NCI-H2196 (cell line): ENCODE measurements around the gene PDS5B.
"Not testable (repeated sequence)": the region's sequence is repeated elsewhere in the genome, so short reads cannot be mapped to it uniquely, and the experiment has no call there.

Source experiments
- DNase-seq: peaks from one replicate; lab custom pipeline; 2025; ENCODE audit not compliant: unreplicated experiment; lab: John Stamatoyannopoulos, UW

The PDS5B gene

DNA sequence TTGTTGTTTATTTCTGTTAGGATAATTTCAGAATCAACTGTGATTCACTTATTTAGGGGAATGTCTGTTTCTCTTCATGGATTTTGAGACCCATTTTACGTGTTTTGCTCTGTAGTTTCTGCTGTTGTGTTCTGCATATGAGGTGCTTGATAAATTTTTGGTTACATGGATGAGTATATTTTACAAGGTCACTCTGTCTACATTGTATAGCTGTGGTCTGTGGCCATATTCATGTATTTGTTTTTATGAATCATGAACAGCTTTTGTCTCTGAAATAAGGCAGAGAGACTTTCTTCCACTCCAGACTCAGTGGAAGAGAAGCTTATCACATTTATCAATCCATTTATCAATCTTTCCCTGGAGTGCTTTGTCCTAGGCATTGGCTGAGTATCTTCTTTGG, 56.6 kb downstream of the PDS5B start:
- DNase-seq = no peak

GRCh38 chr13:32645854-32646253, 59.6 kb downstream of the PDS5B start:
- no peak for DNase-seq

DNA sequence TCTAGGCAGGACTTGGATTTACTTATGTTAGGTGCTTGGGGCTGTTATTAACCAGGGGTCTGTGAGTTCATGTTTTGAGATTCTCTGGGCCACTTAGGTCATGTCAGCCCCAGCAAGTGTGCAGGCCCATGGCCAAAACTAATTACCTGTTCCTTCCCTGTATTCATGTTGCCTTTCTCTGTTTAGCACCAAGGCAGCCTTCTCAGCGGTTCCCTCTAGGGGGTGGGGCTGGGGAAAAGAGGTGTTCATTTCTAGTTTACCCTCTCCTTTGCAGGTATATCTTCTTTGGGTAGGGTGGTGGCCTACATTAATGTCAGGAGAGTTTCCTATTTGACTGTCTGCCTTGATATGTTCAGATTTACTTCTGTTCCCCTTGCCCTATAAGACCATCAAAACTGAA, 61.7 kb downstream of the PDS5B start:
- no peak for DNase-seq

GRCh38 chr13:32650705-32651311, 64.6 kb downstream of the PDS5B start:
- peak; percentile 4 for DNase-seq

DNA sequence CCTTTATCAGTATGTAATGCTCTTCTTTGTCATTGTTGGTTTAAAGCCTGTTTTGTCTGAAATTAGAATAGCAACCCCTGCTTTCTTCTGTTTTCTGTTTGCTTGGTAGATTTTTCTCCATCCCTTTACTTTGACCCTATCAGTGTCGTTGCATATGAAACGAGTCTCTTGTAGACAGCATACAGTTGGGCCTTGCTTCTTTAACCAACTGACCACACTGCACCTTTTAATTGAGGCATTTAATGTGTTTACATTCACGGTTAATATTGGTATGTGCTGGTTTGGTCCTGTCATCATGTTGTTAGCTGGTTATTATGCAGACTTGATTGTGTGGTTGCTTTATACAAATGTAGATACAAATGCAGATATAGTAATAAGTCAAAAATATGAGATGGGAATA, 71.1 kb downstream of the PDS5B start:
- no peak for DNase-seq

- no peak for DNase-seq
These were observed 73.5 kb downstream of the PDS5B start for GRCh38 chr13:32659736-32660135.

- peak; percentile 40 for DNase-seq
These were observed 74.0 kb downstream of the PDS5B start for GRCh38 chr13:32660227-32660626.

DNA sequence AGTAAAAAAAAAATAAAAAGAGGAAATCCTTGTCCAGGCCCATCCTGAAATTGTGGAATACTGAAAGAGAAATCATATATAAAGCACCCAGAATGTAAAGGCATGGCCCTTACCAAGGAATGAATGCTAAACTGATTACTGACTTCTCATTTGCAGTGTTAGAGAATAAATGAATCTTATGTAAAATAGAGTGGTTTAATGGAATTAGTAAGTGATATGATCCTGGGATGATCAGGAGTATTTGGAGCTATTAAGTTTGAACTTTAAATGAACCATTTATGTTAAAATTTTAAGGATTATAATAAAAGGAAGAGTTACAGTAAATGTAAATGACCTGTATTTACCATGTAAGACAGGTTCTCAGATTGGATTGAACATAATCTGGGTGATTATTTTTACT, 75.4 kb downstream of the PDS5B start:
- no peak for DNase-seq

GRCh38 chr13:32663660-32664059, 77.4 kb downstream of the PDS5B start:
- DNase-seq = no peak

- no peak for DNase-seq
These were observed 80.8 kb downstream of the PDS5B start for GRCh38 chr13:32666990-32667571.

DNA sequence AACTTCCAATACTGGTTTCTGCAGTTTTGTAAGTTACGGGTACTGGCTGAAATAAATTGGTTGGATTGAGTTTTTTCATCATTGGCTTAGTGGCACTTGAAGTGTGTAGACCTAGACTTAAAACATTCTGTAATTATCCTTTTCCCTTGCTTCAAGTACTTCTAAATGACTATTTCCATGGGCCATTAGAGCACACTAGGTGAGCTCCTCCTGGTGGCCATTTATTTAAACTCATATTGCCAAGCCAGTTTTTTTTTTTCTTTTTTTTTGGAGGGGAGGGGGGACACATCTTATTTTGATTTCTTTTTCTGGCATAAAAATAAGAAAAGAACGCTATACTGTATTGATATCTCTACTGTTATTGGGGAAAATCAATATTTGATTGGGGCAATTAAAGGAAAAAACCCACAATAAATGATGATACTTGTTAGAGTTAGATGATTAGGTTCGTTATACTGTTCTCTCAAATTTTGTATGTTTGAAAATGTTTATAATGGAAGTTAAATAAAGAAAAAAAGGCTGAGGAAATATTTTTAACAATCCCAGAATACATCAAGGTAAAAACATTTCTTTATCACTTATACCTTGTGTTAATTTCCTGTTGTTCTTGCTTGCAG, 82.9 kb downstream of the PDS5B start:
- peak; percentile 1 for DNase-seq

- DNase-seq = no peak
These were observed 88.3 kb downstream of the PDS5B start for GRCh38 chr13:32674503-32674902.

- DNase-seq = no peak
These were observed 90.0 kb downstream of the PDS5B start for GRCh38 chr13:32676242-32676641.

- no peak for DNase-seq
These were observed 95.9 kb downstream of the PDS5B start for GRCh38 chr13:32682130-32682529.

- DNase-seq = no peak
These were observed 96.5 kb downstream of the PDS5B start for GRCh38 chr13:32682740-32683139.

GRCh38 chr13:32687275-32687674, 101.0 kb downstream of the PDS5B start:
- DNase-seq = no peak

DNA sequence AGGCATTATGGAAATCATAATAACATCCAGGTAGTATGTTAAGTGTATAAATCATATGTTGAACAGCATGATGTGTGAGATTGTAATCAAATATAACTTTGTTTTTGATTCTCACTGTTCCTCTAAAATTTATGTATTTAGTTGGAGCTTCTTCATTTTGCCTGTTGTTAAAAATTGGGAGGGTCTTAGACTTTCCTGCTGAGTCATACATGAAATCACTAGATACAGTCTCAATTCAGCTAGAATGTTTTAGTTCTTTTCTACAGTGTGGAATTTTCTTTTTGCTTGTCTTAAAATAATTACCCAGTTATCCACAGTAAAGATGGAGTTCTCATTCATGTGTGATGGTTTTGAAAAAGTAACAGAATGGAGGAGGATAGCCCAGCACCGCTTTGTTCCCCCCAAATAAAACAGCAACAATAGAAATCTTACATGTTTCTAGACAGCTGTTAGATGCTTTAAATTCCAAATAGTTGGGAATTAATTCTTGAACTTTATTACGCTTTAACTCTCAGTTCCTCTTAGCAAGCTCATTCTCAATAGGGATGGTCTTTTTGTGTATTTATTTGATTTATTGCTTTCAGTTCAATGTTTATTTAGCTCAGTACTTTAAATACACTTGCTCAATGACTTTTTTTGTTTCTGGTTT, 109.5 kb downstream of the PDS5B start:
- DNase-seq = no peak

- no peak for DNase-seq
These were observed 121.2 kb downstream of the PDS5B start for GRCh38 chr13:32707471-32707870.

DNA sequence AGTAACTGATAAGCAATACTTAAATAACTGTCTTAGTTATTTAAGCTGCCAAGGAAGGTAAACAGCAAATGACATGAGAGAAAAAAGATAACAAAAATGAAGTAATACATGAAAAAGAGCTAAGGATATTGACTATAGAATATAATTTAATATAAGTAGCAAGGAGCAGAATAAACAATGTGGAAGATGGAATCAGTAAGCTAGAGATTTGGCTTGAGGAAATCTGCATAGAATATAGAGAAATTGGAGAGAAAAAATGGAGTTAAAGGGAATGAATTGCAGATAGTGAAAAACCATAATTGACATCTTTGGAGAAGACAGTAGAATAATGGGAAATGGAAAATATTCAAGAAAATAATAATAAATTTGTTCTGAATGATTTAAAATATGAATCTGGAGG, 127.1 kb downstream of the PDS5B start:
- DNase-seq = no peak

DNA sequence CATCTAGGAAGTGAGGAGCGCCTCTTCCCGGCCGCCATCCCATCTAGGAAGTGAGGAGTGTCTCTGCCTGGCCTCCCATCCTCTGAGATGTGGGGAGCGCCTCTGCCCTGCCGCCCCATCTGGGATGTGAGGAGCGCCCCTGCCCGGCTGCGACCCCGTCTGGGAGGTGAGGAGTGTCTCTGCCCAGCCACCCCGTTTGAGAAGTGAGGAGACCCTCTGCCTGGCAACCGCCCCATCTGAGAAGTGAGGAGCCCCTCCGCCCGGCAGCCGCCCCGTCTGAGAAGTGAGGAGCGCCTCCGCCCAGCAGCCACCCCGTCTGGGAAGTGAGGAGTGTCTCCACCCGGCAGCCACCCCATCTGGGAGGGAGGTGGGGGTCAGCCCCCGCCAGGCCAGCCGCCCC, 129.9 kb downstream of the PDS5B start:
- DNase-seq = not testable (repeated sequence)

- DNase-seq = no peak
These were observed 133.8 kb downstream of the PDS5B start for GRCh38 chr13:32720026-32720425.
